Suppressor macrophage treated with lipopolysaccharide for 4 hours (primary cell): ENCODE results near the gene SND1.
A peak's percentile ranks its signal among the peaks of the same experiment; 100 is the strongest.

Experiments used
- DNase-seq: peaks from one replicate; pipeline ENCODE4 v3.0.0-alpha.2; 2020

SND1 gene

GRCh38 chr7:128030654-128031611, 378.9 kb downstream of the SND1 start, which contains the start of gene LRRC4:
Gene LRRC4 (minus strand): TSS chr7:128031437. CDS start chr7:128030640, 797 bp downstream.
- peak; percentile 43 for DNase-seq

DNA sequence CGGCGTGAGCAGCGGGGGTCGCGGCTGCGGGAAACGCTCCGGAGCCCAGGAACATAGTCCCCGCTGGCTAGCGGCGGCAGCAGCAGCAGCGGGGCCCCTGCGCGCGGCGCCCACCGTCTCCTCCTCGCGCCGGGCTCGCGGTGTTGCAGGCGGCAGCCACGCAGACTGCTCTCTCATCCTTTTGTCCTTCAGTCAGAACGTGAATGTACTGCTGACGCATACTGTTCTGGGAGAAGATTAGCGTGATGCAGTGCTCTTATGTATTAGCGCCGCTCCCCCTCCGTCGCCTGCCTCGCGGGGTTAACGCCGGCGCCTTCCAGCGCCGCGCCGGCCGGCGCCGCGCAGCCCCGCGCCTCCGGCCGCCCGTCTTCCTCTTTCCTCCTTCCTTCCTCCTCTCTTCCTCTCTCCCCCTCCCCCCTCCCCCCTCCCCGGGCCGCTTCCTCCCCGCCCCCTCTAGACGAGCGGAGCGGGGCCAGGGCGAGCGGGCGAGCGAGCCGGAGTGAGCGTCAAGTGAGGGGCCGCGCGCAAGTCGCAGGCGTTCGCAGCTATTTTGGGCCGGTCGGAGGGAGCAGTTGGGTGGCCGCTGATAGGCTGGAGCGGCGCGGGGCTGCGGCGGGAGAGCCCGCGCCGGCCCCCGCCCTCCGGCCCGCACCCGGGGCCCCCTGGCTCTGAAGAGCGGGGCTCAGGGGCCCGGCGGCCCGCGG, 380.1 kb downstream of the SND1 start:
- peak; percentile 71 for DNase-seq

DNA sequence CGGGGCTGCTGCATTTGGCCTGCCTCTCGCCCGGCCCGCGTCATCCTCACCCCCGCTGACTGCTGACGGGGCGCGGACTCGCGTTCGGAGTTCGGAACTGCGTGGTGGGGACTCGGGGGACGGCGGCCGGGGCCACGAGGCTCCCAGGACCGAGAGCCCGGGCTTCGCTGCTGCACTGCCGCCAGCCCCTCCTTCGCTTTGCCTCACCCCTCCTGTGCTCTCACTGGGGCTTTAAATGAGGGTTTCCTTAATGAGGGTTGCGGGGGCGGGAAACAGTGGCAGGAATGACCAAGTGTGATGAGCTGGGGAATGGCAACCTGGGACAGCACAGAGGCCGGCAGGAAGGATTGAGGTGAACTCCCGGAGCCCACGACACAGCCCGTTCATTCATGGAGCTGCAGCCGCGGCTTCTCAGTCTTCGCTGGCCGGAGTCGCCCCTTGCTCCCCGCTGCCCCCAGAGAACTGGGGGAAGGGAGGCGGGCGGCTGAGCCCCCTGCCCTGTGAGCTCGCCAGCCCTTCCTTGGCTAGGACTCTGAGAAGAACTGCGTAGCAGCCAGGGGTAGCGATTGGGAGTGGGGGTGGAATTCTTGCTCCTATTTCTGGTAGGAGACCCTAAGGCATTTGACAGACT, 380.7 kb downstream of the SND1 start:
- DNase-seq, result peak; percentile 27

GRCh38 chr7:128033246-128033645, 381.3 kb downstream of the SND1 start:
- no peak for DNase-seq

DNA sequence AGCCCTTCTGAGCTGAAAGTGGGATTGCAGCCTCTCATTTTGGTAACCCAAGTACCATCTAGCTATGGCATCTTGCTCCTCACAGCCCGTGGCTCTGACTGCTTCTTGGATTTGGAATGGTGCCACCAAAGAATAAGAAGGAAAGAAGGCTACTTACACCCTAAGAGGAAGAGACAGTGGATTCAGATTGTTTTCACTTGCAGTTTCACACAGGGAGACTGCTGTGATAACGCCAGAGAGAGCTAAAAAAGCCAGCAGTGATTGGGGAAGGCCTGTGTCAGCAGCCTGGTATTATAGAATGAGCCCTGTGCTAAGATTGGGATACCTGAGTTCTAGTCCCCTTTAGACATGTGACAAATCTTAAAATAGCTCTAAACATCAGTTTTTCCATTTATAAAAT, 382.8 kb downstream of the SND1 start:
- peak; percentile 63 for DNase-seq

GRCh38 chr7:128035712-128036111, 383.7 kb downstream of the SND1 start:
- no peak for DNase-seq

GRCh38 chr7:128036226-128036940, 384.4 kb downstream of the SND1 start:
- no peak for DNase-seq

GRCh38 chr7:128037081-128037480, 385.1 kb downstream of the SND1 start:
- DNase-seq, result no peak

GRCh38 chr7:128037880-128038619, 386.1 kb downstream of the SND1 start:
- no peak for DNase-seq

DNA sequence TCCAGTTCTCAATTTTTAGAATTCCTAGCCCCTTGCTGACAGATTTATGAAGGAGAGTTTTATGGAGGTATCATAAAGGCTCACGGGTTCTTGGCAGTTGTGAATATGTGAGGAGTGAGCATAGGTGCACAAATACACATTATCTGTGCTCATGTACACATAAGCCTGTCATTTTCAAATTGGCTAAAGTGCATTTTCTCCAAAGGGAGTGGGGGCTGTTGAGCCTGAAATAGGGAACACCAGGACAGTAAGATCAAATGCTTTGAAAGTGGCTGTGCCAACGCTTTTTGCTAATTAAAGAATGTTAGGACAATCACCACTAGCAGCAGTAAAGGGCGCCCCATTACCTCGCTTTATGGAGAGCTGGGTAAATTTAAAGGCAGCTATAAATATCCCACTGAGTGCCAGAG, 387.6 kb downstream of the SND1 start:
- DNase-seq, result no peak

DNA sequence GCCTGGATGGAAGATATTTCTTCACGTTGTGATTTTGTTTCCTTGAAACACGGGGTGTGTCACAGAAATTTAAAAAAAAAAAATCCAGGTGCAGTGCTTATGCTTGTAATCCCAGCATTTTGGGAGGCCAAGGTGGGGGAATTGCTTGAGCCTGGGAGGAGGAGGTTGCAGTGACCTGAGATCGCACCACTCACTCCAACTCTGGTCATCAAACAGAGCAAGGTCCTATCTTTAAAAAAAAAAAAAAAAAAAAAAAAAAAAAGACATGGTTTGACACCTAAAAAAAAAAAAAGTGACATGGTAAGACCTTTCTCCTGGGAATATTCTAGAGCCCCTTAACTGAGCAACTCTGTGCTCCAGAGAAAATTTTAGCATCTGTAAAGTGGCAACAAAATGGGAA, 388.2 kb downstream of the SND1 start:
- no peak for DNase-seq

GRCh38 chr7:128041203-128041602, 389.2 kb downstream of the SND1 start:
- DNase-seq, result peak; percentile 30

GRCh38 chr7:128042012-128042411, 390.0 kb downstream of the SND1 start:
- DNase-seq, result no peak

DNA sequence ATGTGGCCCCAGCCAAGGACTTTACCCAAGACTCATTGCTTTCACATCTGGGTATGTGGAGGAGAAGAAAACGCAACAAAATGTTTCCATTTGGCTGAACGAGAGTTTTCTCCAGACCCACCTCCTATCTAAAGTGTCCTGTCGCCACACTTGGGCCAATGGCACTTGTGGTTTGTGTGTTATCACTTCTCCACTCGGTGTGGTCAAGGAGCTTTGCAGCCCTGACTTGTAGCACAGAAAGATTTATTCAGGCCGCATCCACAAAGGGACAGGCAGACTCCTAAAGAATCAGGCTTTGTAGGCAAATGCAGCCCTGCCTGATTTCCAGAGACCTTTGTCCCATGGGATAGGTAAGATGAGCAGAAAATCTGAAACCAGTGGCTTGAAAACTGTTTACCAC, 392.1 kb downstream of the SND1 start:
- no peak for DNase-seq

GRCh38 chr7:128045158-128045557, 393.2 kb downstream of the SND1 start:
- no peak for DNase-seq

- DNase-seq, result peak; percentile 52
These were observed 393.8 kb downstream of the SND1 start for GRCh38 chr7:128045766-128046165.

DNA sequence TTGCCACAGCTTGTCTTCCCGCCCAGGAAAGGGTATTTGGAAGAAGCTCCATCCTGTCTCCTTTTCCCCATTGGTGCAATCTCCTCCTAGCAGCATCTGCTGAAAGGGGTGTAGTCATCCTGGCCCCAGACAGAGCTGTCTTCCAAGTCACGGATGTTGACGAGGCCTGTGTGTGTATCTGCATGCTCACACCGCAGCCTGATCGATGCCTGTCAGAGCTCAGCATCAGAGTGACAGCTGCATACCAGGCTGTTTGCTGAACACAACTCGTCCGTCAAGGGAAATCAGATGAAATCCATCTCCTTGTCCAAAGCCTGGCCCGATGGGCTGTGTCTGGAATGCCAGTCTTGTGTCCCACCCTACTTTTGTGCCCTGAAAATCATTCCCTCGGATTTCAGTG, 400.4 kb downstream of the SND1 start:
- DNase-seq, result no peak

DNA sequence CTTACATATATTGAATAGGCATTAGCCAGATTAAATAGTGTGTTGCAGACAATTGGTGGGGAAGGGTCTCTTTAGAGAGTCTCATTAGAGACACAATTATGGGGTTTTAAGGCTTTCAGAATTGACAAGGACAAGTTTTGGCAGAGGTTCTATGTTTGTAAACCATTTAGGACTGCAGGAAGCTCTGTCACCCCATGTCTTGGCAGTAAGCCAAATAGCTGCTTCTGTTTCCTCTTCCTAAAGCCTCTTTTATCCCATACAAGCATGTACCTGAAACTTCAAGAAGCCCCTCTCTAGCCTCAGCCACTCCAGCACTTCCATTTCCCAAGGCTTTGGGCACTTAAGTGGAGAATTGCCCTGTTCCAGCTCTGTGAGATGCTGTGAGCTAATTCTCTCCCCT, 401.0 kb downstream of the SND1 start:
- DNase-seq, result peak; percentile 51

DNA sequence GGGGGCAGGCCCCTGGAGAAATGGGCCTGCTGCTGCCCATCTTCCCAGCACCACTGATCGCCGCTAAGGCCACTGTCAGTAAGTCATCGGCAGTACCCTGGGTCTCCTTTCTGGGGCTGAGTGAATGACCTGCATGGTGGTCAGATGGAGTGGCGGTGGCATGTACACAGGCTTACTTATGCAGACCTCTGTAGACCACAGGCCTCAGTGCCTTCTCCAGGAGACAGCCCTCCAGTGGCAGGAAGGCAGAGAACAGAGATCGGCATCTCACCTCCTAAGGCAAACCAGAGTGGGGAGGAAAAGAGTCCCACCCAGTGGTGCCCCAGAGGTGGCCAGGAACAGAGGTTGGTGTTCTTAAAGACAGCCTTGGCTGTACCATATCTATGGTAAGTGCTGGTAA, 402.0 kb downstream of the SND1 start:
- no peak for DNase-seq

- no peak for DNase-seq
These were observed 402.5 kb downstream of the SND1 start for GRCh38 chr7:128054511-128054910.

- no peak for DNase-seq
These were observed 403.6 kb downstream of the SND1 start for GRCh38 chr7:128055637-128056036.

DNA sequence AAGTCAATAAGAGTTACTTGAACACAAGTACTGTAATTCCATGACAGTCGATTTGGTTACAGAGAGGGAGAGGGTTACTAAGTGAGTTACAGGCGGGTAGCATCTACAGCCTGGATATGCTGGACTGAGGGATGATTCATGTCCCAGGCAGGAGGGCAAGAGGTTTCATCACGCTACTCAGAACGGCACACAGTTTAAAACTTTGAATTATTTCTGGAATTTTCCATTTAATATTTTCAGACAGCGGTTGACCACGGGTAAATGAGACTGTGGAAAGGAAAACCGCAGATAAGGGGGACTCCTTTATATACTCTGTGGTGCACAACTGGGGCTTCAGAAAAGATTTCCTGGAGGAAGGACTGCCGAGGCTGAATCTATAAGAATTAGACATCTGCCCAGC, 404.9 kb downstream of the SND1 start:
- no peak for DNase-seq
